ENCODE measurements around the gene ATP6V0E2.
"Not testable (repeated sequence)": the region's sequence is repeated elsewhere in the genome, so short reads cannot be mapped to it uniquely, and the experiment has no call there.

Gene ATP6V0E2

DNA sequence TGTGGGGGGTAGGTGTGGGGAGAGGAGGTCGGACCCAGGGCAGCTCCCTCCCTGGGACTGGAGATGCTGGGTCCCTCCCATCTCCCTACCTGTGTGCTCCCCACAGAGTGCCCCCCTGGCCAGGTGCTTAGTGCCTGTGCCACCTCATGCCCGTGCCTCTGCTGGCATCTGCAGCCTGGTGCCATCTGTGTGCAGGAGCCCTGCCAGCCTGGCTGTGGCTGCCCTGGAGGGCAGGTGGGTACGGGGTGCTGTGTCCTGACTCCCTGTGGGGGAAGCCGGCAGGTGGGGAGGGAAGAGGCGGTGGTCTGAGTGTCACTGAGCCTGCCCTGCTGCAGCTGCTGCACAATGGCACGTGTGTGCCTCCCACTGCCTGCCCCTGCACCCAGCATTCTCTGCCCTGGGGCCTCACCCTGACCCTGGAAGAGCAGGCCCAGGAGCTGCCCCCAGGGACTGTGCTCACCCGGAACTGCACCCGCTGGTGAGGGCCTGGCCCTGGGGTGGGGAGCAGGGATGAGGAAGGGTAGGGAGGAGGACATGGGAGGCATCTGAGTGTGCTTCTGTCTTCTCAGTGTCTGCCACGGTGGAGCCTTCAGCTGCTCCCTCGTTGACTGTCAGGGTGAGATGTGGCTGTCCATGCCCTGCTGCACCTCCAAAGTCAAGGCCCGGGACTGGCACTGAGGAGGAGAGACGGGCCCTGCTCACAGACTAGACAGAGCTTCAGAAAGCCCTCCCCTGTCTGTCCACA lies 47.3 kb upstream of the ATP6V0E2 start:
- Histone ChIP-seq H3K4me3 (ENCODE audit: severe bottlenecking) (no peak overlapping the region), H3K36me3 (ENCODE audit: low read depth) (no peaks in the 10 kb centered on the region), H3K4me1 (ENCODE audit: insufficient read depth, poor library complexity, severe bottlenecking) (no peaks in the 10 kb centered on the region), H3K9me3 (ENCODE audit: severe bottlenecking) (no peaks in the 10 kb centered on the region), H3K27me3 (ENCODE audit: insufficient read depth, poor library complexity, severe bottlenecking) (no peaks in the 10 kb centered on the region), H3K27ac (ENCODE audit: poor library complexity, severe bottlenecking) (no peak overlapping the region)
- TF ChIP-seq, protein P1, sequence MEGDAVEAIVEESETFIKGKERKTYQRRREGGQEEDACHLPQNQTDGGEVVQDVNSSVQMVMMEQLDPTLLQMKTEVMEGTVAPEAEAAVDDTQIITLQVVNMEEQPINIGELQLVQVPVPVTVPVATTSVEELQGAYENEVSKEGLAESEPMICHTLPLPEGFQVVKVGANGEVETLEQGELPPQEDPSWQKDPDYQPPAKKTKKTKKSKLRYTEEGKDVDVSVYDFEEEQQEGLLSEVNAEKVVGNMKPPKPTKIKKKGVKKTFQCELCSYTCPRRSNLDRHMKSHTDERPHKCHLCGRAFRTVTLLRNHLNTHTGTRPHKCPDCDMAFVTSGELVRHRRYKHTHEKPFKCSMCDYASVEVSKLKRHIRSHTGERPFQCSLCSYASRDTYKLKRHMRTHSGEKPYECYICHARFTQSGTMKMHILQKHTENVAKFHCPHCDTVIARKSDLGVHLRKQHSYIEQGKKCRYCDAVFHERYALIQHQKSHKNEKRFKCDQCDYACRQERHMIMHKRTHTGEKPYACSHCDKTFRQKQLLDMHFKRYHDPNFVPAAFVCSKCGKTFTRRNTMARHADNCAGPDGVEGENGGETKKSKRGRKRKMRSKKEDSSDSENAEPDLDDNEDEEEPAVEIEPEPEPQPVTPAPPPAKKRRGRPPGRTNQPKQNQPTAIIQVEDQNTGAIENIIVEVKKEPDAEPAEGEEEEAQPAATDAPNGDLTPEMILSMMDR (IDR thresholded peaks at IDR 0.05; ENCODE audit: poor library complexity, severe bottlenecking) = no peak
- ATAC-seq (ENCODE audit: low read depth) (no peak; the same call in 2 of the 3 replicates), DNase-seq (ENCODE audit: low spot score) (peak; percentile 58)

DNA sequence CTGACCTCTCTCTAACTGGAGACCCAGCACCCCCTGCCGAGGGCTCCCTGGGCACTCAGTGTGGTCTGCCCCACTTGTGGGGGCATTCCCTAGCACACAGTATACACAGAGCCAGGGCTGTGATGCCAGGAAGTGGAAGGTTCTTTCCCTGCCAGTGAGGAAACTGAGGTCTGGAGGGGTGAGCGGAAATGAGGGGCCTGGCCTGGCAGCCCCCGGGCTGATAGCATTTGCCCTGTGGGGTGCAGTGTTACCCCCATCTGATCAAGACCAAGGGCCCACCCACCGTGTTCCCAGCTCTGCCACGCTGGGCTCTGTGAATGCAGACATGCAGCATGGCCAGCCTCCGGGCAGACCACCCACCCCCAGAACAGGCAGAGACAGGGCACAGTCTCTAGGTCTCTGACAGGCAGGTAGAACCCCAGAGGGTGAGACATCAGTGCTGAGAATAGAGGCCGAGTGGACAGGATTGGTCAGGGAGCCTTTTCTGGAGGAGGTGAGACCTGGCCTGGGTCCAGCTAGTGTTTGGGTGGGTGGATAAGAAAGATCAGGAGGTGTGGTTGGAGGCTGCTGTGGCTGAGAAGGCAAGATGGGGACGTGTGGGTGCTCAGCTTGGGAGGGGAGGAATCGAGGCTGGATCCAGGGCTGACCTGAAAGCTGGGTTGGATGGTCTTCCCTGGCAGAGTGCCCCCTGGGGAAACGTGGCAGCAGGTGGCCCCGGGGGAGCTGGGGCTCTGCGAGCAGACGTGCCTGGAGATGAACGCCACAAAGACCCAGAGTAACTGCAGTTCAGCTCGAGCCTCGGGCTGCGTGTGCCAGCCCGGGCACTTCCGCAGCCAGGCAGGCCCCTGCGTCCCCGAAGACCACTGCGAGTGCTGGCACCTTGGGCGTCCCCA lies 46.4 kb upstream of the ATP6V0E2 start:
- no peaks in the 10 kb centered on the region for H3K4me1 ChIP-seq (ENCODE audit: insufficient read depth, poor library complexity, severe bottlenecking)
- ATAC-seq (ENCODE audit: low read depth) = no peak
- no peaks in the 10 kb centered on the region for H3K27me3 ChIP-seq (ENCODE audit: insufficient read depth, poor library complexity, severe bottlenecking)
- TF ChIP-seq, protein P1 (IDR thresholded peaks at IDR 0.05; ENCODE audit: poor library complexity, severe bottlenecking) = no peak
- DNase-seq (ENCODE audit: low spot score) = peak; percentile 40
- H3K27ac ChIP-seq (ENCODE audit: poor library complexity, severe bottlenecking) = no peak overlapping the region
- H3K4me3 ChIP-seq (ENCODE audit: severe bottlenecking) = no peak overlapping the region
- no peaks in the 10 kb centered on the region for H3K9me3 ChIP-seq (ENCODE audit: severe bottlenecking)
- H3K36me3 ChIP-seq (ENCODE audit: low read depth) = no peaks in the 10 kb centered on the region

DNA sequence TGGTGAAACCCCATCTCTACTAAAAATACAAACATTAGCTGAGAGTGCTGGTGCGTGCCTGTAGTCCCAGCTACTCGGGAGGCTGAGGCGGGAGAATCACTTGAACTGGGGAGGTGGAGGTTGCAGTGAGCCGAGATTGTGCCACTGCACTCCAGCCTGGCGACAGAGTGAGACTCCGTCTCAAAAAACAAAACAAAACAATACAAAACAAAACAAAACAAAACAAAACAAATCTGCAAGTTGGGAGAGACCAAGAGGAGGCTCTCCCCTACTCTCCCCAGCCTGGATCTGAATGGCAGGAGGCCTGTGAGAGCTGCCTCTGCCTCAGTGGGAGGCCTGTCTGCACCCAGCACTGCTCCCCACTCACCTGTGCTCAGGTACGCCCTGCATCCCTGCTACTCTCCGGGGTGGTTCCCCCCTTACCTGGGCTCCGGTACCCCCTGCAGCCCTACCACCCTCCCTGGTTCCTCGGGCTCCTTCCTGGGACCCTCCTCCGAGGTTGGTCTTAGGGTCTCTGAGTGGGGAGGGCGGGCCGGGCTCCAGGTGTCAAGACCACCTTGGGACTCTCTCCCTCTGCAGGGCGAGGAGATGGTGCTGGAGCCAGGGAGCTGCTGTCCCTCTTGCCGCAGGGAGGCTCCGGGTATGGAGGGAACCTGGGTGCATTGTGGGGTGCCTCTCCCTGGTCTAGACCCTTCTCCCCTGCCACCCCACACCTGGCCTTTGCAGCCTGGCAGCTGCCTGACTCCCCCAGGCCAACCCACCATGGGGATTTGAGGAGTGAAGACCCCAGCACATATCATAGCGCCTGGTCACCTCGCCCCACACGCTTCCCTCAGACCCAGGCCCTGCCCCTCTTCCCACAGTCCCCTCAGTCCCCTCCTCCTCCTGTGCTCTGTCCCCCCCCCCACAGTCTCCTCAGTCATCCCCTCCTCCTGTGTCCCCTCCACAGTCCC lies 45.1 kb upstream of the ATP6V0E2 start:
- no peaks in the 10 kb centered on the region for H3K9me3 ChIP-seq (ENCODE audit: severe bottlenecking)
- peak; percentile 23; the same call in 1 of the 3 replicates for ATAC-seq (ENCODE audit: low read depth)
- H3K27me3 ChIP-seq (ENCODE audit: insufficient read depth, poor library complexity, severe bottlenecking) = no peaks in the 10 kb centered on the region
- H3K4me1 ChIP-seq (ENCODE audit: insufficient read depth, poor library complexity, severe bottlenecking) = no peaks in the 10 kb centered on the region
- no peak overlapping the region for H3K27ac ChIP-seq (ENCODE audit: poor library complexity, severe bottlenecking)
- peak; percentile 61 for DNase-seq (ENCODE audit: low spot score)
- H3K36me3 ChIP-seq (ENCODE audit: low read depth) = no peaks in the 10 kb centered on the region
- no peak overlapping the region for H3K4me3 ChIP-seq (ENCODE audit: severe bottlenecking)
- TF ChIP-seq, protein P1 (IDR thresholded peaks at IDR 0.05; ENCODE audit: poor library complexity, severe bottlenecking) = no peak

DNA sequence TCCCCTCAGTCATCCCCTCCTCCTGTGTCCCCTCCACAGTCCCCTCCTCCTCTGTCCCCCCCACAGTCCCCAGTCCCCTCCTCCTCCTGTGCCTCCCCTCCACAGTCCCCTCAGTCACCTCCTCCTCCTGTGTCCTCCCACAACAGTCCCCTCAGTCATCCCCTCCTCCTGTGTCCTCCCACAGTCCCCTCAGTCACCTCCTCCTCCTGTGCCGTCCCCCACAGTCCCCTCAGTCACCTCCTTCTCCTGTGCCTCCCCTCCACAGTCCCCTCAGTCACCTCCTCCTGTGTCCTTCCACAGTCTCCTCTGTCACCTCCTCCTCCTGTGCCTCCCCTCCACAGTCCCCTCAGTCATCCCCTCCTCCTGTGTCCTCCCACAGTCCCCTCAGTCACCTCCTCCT lies 43.2 kb upstream of the ATP6V0E2 start:
- not testable (repeated sequence) for H3K4me1 ChIP-seq (ENCODE audit: insufficient read depth, poor library complexity, severe bottlenecking); H3K27ac ChIP-seq (ENCODE audit: poor library complexity, severe bottlenecking); H3K9me3 ChIP-seq (ENCODE audit: severe bottlenecking); H3K4me3 ChIP-seq (ENCODE audit: severe bottlenecking); H3K27me3 ChIP-seq (ENCODE audit: insufficient read depth, poor library complexity, severe bottlenecking); DNase-seq (ENCODE audit: low spot score); ATAC-seq (ENCODE audit: low read depth); H3K36me3 ChIP-seq (ENCODE audit: low read depth)

All from RWPE2 (cell line).